Tibial nerve (tissue), 4 donors: ENCODE data around the gene ALPL. TPM values are rescaled to one million over a fixed set of nuclear protein-coding genes. Genes with fewer than 3 reads are reported as not detected.
"Not testable (repeated sequence)": the region's sequence is repeated elsewhere in the genome, so short reads cannot be mapped to it uniquely, and the experiment has no call there.

Experiments used
- DNase-seq, 2 donors: peaks; one replicate each; pipeline ENCODE4 v3.0.0-alpha.2; 2019; ENCODE audit warnings: low spot score in 2 of 2
- H3K27ac ChIP-seq, 4 donors: fragments of 200-600 bp; sonication (generic) in 3 of 4; one replicate each; pipeline ENCODE4 v1.5.1; 2017 to 2019; ENCODE audit warnings: mild to moderate bottlenecking in 1 of 4
- H3K27me3 ChIP-seq, 2 donors: fragments of 200-600 bp; sonication (generic) in 1 of 2; one replicate each; pipeline versions ENCODE4 v1.5.1 to v1.6.0; 2017 to 2019
- H3K36me3 ChIP-seq, 3 donors: fragments of 200-600 bp; sonication (generic); one replicate each; pipeline ENCODE4 v1.5.1; 2018 to 2019
- H3K4me1 ChIP-seq, 4 donors: fragments of 200-600 bp; sonication (generic) in 3 of 4; one replicate each; pipeline ENCODE4 v1.5.1; 2017 to 2019
- H3K4me3 ChIP-seq, 4 donors: fragments of 200-600 bp; sonication (generic) in 3 of 4; one replicate each; pipeline ENCODE4 v1.5.1; 2017 to 2019; ENCODE audit warnings: mild to moderate bottlenecking in 1 of 4, moderate library complexity in 1 of 4
- H3K9me3 ChIP-seq, 4 donors: fragments of 200-600 bp; sonication (generic) in 3 of 4; one replicate each; pipeline ENCODE4 v1.5.1; 2017 to 2019
- EP300 ChIP-seq, 2 donors: sonication (generic); formaldehyde crosslinking; IDR thresholded peaks; one replicate each; pipeline ENCODE4 v1.6.1; 2017; ENCODE audit warnings: antibody characterized with exemption in 2 of 2, mild to moderate bottlenecking in 1 of 2
- POLR2A ChIP-seq, 2 donors: fragments of 450-650 bp; IDR thresholded peaks; one replicate each; pipeline ENCODE4 v1.6.1; 2017; ENCODE audit warnings: antibody characterized with exemption in 2 of 2, mild to moderate bottlenecking in 2 of 2, moderate library complexity in 2 of 2
- WGBS, 2 donors: methylation state at CpG; one replicate each; pipeline ENCODE4 v1.1.5; 2018; 5-methylcytosine and 5-hydroxymethylcytosine counted together
- total RNA-seq, 4 donors: library from RNA; depleted of rRNA; stranded (reverse); fragments of >200 nt; gene quantifications; one replicate each; pipeline ENCODE4 v1.1.0, GENCODE V29; 2016
- TF ChIP-seq, protein P1 (sequence below), 5 experiments: fragments of 200-600 bp in 3 of 5; fragments of 450-650 bp in 2 of 5; sonication (generic) in 3 of 5; IDR thresholded peaks; one replicate each; pipeline ENCODE4 v1.5.1; 2016 to 2019; ENCODE audit warnings: antibody characterized with exemption in 5 of 5, mild to moderate bottlenecking in 3 of 5, moderate library complexity in 2 of 5

Gene ALPL
- total RNA-seq, 4 donors from 2014 or later = 3.9 to 19.2 (median 7.5) TPM

DNA sequence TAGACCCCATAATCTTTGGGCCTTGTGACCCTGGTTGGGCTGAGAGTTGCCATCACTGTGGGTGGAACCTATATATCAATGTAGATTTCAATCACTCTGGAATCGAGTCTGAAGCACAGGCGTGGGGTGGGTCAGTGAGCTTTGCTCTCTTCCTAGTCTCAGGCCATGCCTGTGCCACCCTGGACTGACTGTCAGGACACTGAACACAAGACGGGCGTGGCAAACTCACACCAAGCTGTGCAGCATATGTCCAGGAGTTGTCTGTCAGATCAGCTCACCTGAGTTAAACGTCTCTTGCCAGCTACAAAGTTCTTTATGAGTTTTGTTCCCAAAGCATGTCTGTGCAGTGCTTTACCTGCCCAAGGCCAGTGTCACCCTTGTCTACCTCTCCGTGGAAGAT, 30.9 kb upstream of the ALPL start:
- DNase-seq = no peak
- no peaks in the 10 kb centered on the region for H3K27me3 ChIP-seq
- no peaks in the 10 kb centered on the region for H3K9me3 ChIP-seq
- H3K4me3 ChIP-seq = no peak overlapping the region
- H3K4me1 ChIP-seq = no peaks in the 10 kb centered on the region
- TF ChIP-seq, protein P1, sequence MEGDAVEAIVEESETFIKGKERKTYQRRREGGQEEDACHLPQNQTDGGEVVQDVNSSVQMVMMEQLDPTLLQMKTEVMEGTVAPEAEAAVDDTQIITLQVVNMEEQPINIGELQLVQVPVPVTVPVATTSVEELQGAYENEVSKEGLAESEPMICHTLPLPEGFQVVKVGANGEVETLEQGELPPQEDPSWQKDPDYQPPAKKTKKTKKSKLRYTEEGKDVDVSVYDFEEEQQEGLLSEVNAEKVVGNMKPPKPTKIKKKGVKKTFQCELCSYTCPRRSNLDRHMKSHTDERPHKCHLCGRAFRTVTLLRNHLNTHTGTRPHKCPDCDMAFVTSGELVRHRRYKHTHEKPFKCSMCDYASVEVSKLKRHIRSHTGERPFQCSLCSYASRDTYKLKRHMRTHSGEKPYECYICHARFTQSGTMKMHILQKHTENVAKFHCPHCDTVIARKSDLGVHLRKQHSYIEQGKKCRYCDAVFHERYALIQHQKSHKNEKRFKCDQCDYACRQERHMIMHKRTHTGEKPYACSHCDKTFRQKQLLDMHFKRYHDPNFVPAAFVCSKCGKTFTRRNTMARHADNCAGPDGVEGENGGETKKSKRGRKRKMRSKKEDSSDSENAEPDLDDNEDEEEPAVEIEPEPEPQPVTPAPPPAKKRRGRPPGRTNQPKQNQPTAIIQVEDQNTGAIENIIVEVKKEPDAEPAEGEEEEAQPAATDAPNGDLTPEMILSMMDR (IDR thresholded peaks at IDR 0.05) = no peak
- TF ChIP-seq POLR2A (IDR thresholded peaks at IDR 0.05) (no peak), EP300 (IDR thresholded peaks at IDR 0.05) (no peak)
- no peak overlapping the region for H3K27ac ChIP-seq
- WGBS, 2 donors = 87 to 88% methylated on average over 6 of the region's 6 CpGs
- peaks cover 0 to 39% (median 0%) of the 10 kb centered on the region in 3 donors for H3K36me3 ChIP-seq

DNA sequence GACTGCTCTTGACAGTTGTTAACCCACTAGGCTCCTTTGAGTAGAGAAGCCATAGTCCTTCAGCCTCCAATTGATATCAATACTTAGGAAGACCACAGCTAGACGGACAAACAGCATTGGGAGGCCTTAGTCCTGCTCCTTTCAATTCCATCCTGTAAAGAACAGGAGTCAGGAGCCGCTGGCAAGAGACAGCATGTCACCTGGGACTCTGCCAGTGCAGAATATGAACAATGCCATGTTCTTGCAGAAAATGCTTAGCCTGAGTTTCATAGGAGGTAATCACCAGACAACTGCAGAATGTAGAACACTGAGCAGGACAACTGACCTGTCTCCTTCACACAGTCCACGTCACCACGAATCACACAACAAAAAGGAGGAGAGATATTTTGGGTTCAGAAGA, 25.3 kb upstream of the ALPL start:
- H3K4me3 ChIP-seq, H3K4me1 ChIP-seq, DNase-seq, H3K27me3 ChIP-seq, H3K27ac ChIP-seq, H3K9me3 ChIP-seq: not testable (repeated sequence)
- peaks cover 0 to 13% (median 0%) of the 10 kb centered on the region in 3 donors for H3K36me3 ChIP-seq
- WGBS, 2 donors = 80% methylated on average over 2 of the region's 4 CpGs; no CpG with 5 or more reads in 1 of the 2 donors

DNA sequence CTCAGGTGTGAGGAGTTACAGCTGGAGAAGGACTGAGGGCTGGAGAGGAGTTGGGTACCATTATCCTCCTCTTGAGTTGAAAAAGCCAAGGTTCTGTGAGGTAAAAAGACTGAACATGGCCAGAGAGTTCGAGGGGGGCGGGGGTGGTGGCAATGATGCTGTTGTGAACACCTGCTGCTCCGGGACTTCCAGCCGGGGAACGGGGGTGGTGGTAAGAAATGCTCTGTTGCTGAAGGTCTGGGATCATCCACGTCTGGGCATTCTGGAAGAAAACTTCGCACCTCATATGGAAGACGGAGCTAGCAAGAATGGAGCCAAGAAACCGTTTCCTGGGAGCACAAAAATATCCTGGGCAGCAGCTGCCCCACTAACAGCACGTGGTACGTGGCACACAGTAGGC, 20.1 kb upstream of the ALPL start:
- TF ChIP-seq POLR2A (IDR thresholded peaks at IDR 0.05) = no peak
- TF ChIP-seq, protein P1 (IDR thresholded peaks at IDR 0.05) = no peak
- no peak for TF ChIP-seq EP300 (IDR thresholded peaks at IDR 0.05)
- H3K27me3 ChIP-seq = peaks cover 0 to 7% of the 10 kb centered on the region in 2 donors
- H3K4me1 ChIP-seq = peaks cover 0 to 9% (median 0%) of the 10 kb centered on the region in 4 donors
- no peaks in the 10 kb centered on the region for H3K9me3 ChIP-seq
- H3K27ac ChIP-seq = no peak overlapping the region
- no peak overlapping the region for H3K4me3 ChIP-seq
- no peaks in the 10 kb centered on the region for H3K36me3 ChIP-seq
- DNase-seq = no peak
- WGBS, 2 donors = 88 to 89% methylated on average over 11 of the region's 11 CpGs

DNA sequence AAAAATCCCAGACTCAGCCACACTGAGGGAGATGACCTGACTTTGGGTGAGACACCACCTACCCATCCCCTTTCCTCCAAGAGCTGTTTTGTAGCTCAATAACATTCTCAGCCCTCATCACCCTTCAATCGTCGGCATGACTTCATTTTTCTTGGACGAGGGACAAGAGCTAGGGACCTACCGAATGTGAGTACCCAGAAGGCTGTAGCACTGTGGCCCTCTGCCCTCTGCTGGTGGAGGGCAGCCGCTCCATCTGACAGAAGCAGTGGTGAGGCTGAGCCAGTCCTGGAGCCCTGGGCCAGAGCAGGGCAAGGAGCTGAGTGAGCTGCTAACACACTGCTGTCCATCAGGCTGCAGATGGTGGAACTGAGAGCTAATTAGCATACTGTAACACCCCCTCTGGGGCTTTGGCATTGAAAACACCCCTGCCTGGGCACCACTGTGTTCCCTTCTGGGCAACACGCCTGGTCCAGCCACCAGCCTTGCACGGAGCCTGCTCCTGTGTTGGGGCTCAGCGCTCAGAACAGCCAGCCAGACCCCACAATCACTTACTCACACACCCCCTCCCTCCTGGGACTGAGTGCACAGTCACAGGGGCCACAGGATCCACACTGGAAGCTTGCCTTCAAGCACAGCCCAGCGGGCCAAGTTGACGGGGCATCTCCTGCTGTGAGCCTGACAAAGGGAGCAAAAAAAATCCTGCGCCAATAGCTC, 18.3 kb upstream of the ALPL start:
- Histone ChIP-seq H3K9me3 (no peaks in the 10 kb centered on the region), H3K36me3 (no peaks in the 10 kb centered on the region), H3K4me3 (no peak overlapping the region), H3K27ac (no peak overlapping the region), H3K4me1 (peaks cover 0 to 9% (median 0%) of the 10 kb centered on the region in 4 donors), H3K27me3 (peaks cover 0 to 7% of the 10 kb centered on the region in 2 donors)
- WGBS, 2 donors = 60 to 65% methylated on average over 10 to 11 of the region's 11 CpGs
- TF ChIP-seq, protein P1 (IDR thresholded peaks at IDR 0.05) = peak in 4 of 5 experiments; percentile 12 to 23 (median 18)
- TF ChIP-seq POLR2A (IDR thresholded peaks at IDR 0.05) = no peak
- DNase-seq = no peak

DNA sequence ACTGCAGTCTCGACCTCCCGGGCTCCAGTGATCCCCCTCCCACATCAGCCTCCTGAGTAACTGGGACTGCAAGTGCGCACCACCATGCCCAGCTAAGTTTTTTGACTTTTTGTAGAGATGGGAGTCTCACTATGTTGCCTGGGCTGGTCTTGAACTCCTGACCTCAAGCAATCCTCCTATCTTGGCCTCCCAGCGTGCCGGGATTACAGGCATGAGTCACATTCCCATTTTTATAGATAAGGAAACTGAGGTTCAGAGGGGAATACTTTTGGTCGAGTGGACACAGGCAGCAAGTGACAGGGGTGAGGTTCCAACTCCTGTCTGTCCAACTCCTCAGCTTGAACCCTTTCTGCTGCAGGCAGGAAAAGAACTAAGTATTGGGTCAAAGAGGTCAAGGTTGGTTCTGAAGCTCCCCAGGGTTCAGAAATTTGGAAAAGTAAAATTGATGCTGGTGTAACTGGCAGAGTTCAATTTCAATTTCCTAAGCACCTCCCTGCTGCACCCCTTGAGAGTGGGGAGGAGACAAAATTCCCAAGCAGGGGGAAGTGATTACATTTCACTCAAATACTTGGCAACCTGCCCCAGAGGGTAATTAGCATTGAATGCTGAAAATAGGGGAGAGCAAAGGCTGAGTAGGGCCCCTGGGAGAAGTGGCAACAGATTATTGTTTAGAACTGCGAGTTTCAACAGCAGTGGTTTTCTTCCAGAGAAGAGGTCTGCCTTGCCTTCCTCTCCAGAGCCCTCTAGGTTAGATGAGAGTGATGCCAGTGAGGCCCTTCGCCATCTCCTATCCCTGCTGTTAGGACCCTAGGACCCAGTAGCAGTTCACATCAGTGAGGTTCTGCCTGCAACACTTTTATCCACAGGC, 17.5 kb upstream of the ALPL start:
- Histone ChIP-seq H3K36me3 (no peaks in the 10 kb centered on the region), H3K27me3 (peaks cover 0 to 7% of the 10 kb centered on the region in 2 donors), H3K4me1 (peaks cover 0 to 9% (median 0%) of the 10 kb centered on the region in 4 donors), H3K4me3 (no peak overlapping the region), H3K9me3 (no peaks in the 10 kb centered on the region), H3K27ac (no peak overlapping the region)
- WGBS, 2 donors = 58 to 63% methylated on average over 8 of the region's 8 CpGs
- no peak for DNase-seq
- TF ChIP-seq, protein P1 (IDR thresholded peaks at IDR 0.05) = no peak
- TF ChIP-seq EP300 (IDR thresholded peaks at IDR 0.05) (no peak), POLR2A (IDR thresholded peaks at IDR 0.05) (no peak)
